Right atrium auricular region (tissue), 2 donors: ENCODE data around the gene TSGA10. TPM values are rescaled to one million over a fixed set of nuclear protein-coding genes. Genes with fewer than 3 reads are reported as not detected.
A peak's percentile ranks its signal among the peaks of the same experiment; 100 is the strongest.

Experiments used
- DNase-seq: peaks from one replicate; pipeline ENCODE4 v3.0.0-alpha.2; 2019; ENCODE audit warnings: low spot score
- H3K27ac ChIP-seq, 2 donors: fragments of 200-600 bp; sonication (generic); 1 replicate in 1 of 2; 2 replicates in 1 of 2; pipeline ENCODE4 v1.5.1; 2016 to 2019
- H3K27me3 ChIP-seq, 2 donors: fragments of 200-600 bp; sonication (generic); one replicate each; pipeline versions ENCODE4 v1.5.1 to v1.6.0; 2017 to 2019
- H3K36me3 ChIP-seq: fragments of 200-600 bp; sonication (generic); one replicate; pipeline ENCODE4 v1.5.1; 2016
- H3K4me1 ChIP-seq, 2 donors: fragments of 200-600 bp; sonication (generic); one replicate each; pipeline versions ENCODE4 v1.5.1 to v1.6.0; 2017 to 2019
- H3K4me3 ChIP-seq, 2 donors: fragments of 200-600 bp; sonication (generic); 1 replicate in 1 of 2; 2 replicates in 1 of 2; pipeline ENCODE4 v1.5.1; 2017 to 2019; ENCODE audit warnings: mild to moderate bottlenecking in 1 of 2, moderate library complexity in 1 of 2
- H3K9me3 ChIP-seq, 2 donors: fragments of 200-600 bp; sonication (generic); one replicate each; pipeline ENCODE4 v1.5.1; 2019
- total RNA-seq, 2 donors: library from RNA; depleted of rRNA; stranded (reverse); fragments of >200 nt; gene quantifications; one replicate each; pipeline ENCODE4 v1.1.0, GENCODE V29; 2016
- TF ChIP-seq, protein P1 (sequence below), 2 donors: fragments of 200-600 bp; sonication (generic); IDR thresholded peaks; one replicate each; pipeline ENCODE4 v1.5.1; 2019; ENCODE audit warnings: antibody characterized with exemption in 2 of 2

The TSGA10 gene
- total RNA-seq, 2 donors from 2014 or later: 1.5 to 7.0 TPM

DNA sequence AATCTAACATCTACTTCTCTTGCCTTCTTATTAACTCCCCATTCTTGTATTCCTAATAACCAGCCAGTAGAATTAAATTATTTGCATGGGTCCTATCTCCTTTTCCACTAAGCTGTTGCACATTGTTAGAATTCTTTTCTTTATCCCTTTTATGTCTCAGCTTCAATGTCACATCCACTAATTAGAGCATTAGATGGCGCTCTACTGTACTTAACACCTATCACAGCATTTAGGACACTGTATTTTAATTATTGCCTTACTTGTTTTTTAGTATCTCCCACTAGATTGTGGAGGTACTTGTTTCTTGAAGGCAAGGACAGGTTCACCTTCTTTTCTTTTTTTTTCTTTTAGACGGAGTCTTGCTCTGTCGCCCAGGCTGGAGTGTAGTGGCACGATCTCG is 3.9 kb upstream of the TSGA10 start:
- H3K36me3 ChIP-seq: no peaks in the 10 kb centered on the region
- no peak for DNase-seq

DNA sequence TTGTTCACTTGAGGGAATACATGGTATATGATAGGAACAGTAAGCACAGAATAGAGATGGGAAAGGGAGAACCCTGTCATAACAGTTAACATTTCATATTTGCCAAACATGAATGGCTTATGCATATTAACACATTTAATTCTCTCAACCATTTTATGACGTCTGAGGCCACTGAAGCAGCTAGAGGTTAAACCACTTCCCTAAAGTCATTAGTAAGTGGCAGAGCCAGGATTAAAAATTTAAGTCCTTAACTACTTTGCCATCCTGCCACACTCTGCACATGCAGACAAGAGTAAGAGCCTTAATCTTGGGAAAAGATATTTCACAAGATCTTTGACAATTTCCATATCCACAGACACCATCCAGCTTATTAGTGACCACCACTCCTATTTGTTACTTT is 2.1 kb upstream of the TSGA10 start:
- Histone ChIP-seq H3K4me3 (no peak overlapping the region), H3K36me3 (no peaks in the 10 kb centered on the region), H3K4me1 (peaks cover 0 to 17% of the 10 kb centered on the region in 2 donors), H3K9me3 (no peaks in the 10 kb centered on the region), H3K27me3 (no peaks in the 10 kb centered on the region), H3K27ac (no peak overlapping the region)
- DNase-seq: no peak
- TF ChIP-seq, protein P1, sequence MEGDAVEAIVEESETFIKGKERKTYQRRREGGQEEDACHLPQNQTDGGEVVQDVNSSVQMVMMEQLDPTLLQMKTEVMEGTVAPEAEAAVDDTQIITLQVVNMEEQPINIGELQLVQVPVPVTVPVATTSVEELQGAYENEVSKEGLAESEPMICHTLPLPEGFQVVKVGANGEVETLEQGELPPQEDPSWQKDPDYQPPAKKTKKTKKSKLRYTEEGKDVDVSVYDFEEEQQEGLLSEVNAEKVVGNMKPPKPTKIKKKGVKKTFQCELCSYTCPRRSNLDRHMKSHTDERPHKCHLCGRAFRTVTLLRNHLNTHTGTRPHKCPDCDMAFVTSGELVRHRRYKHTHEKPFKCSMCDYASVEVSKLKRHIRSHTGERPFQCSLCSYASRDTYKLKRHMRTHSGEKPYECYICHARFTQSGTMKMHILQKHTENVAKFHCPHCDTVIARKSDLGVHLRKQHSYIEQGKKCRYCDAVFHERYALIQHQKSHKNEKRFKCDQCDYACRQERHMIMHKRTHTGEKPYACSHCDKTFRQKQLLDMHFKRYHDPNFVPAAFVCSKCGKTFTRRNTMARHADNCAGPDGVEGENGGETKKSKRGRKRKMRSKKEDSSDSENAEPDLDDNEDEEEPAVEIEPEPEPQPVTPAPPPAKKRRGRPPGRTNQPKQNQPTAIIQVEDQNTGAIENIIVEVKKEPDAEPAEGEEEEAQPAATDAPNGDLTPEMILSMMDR (IDR thresholded peaks at IDR 0.05): no peak

More for the DNA sequence above, 3.9 kb upstream of the TSGA10 start:
- H3K9me3 ChIP-seq: no peaks in the 10 kb centered on the region
- H3K27ac ChIP-seq: no peak overlapping the region
- TF ChIP-seq, protein P1 (IDR thresholded peaks at IDR 0.05): no peak
- peaks cover 0 to 15% of the 10 kb centered on the region in 2 donors for H3K4me1 ChIP-seq
- H3K27me3 ChIP-seq: no peaks in the 10 kb centered on the region
- no peak overlapping the region for H3K4me3 ChIP-seq

DNA sequence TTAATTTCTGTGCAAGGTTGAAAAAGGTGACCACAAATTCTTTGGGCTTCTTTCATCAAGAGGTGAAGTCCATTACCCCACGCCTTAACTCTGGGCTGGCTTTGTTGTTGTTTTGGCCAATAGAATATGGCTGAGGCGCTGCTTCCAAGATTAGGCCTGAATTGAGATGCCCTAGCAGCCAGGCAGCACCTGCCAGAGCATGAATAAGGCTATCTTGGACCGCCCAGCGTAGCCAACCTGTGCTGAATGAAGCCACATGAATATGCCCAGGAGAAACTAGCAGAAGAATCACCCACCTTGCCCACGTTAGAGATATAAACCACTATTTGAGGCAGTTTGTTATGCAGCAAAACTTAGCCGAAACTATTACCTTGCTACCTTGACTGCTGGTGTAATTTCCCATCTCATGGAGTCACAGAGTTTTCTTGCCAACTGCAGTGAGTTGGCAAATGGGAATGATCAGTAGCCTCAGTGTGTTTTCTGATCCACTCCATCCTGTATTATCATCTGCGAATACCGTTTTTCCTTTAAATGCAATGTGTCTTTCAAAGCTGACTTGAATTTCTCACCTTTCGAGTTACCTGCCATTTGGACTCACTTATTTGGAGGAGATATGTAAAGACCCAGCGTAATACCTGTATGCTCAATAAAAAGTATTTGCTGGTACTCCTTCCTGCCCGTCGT is 679 bp downstream of the TSGA10 start:
- H3K4me1 ChIP-seq: peaks cover 0 to 17% of the 10 kb centered on the region in 2 donors
- H3K9me3 ChIP-seq: no peaks in the 10 kb centered on the region
- no peaks in the 10 kb centered on the region for H3K36me3 ChIP-seq
- TF ChIP-seq, protein P1 (IDR thresholded peaks at IDR 0.05): no peak
- H3K27me3 ChIP-seq: no peaks in the 10 kb centered on the region
- H3K27ac ChIP-seq: peak overlapping the region; percentile 92 to 95
- no peak for DNase-seq
- H3K4me3 ChIP-seq: peak overlapping the region; percentile 66 to 78

DNA sequence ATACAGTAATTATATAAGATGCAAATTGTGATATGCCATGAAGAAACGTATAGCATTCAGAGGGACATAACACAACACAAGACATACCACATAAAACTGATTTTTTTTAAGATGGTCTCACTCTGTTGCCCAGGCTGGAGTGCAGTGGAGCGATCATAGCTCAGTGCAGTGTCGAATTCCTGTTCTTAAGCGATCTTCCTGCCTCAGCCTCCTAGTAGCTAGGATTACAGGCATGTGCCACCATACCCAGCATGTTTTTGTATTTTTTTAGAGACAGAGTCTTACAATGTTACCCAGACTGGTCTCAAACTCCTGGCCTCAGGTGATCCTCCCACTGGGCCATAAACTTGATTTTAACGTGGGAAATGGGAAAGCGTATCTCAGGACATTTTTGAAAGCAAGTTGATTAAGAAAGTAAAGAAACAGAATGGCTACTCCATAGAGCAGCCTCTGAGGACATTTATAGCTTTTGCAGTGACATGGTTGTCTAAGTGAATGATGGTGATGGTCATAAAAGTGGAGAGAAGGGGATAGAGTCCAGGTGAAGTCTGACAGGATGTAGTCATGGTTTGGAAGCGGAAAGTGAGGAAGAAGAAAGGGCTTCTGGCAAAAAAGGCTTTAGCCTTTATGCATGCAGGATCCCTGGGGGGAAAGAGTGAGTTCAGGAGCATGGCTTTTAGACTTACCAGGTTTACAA is 2.4 kb downstream of the TSGA10 start:
- Histone ChIP-seq H3K27ac (no peak overlapping the region), H3K9me3 (no peaks in the 10 kb centered on the region), H3K36me3 (no peaks in the 10 kb centered on the region), H3K4me1 (peaks cover 0 to 17% of the 10 kb centered on the region in 2 donors), H3K27me3 (no peaks in the 10 kb centered on the region), H3K4me3 (no peak overlapping the region)
- TF ChIP-seq, protein P1 (IDR thresholded peaks at IDR 0.05): no peak
- no peak for DNase-seq

DNA sequence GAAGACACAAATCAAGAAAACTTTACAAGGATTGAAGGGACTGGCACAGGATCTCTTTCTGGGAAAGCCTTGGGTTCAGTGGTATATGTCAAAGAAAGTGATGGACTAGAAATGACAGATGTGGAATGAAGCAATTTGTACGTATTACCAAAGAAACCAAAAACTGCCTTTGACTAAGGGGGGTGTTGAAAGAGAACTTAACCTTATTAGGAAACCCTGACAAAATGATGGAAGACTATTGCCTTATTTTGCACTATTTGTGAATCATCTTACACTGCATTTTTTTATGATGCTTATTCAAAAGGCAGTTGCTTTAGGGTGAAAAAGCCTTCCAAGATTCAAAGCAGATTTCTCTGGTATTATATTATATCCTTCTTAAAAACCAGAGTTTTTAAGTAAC is 4.0 kb downstream of the TSGA10 start:
- TF ChIP-seq, protein P1 (IDR thresholded peaks at IDR 0.05): no peak
- no peaks in the 10 kb centered on the region for H3K27me3 ChIP-seq
- H3K27ac ChIP-seq: no peak overlapping the region
- H3K36me3 ChIP-seq: no peaks in the 10 kb centered on the region
- H3K4me1 ChIP-seq: peaks cover 0 to 14% of the 10 kb centered on the region in 2 donors
- H3K9me3 ChIP-seq: no peaks in the 10 kb centered on the region
- no peak for DNase-seq
- H3K4me3 ChIP-seq: no peak overlapping the region
